Suppressor macrophage (primary cell): ENCODE results near the gene SYT13.

Experiments
- DNase-seq, 4 experiments: peaks; one replicate each; pipeline ENCODE4 v3.0.0-alpha.2; 2020 to 2022
- total RNA-seq, 17 experiments: gene quantifications; one replicate each; lab custom pipeline; 2026; ENCODE audit warnings: mixed read lengths in 6 of 17, inconsistent platforms in 3 of 17; lab: John Stamatoyannopoulos, UW

The SYT13 gene, protein sequence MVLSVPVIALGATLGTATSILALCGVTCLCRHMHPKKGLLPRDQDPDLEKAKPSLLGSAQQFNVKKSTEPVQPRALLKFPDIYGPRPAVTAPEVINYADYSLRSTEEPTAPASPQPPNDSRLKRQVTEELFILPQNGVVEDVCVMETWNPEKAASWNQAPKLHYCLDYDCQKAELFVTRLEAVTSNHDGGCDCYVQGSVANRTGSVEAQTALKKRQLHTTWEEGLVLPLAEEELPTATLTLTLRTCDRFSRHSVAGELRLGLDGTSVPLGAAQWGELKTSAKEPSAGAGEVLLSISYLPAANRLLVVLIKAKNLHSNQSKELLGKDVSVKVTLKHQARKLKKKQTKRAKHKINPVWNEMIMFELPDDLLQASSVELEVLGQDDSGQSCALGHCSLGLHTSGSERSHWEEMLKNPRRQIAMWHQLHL
- total RNA-seq: 0 to 2.9 (median 0) reads per million in 17 experiments

DNA sequence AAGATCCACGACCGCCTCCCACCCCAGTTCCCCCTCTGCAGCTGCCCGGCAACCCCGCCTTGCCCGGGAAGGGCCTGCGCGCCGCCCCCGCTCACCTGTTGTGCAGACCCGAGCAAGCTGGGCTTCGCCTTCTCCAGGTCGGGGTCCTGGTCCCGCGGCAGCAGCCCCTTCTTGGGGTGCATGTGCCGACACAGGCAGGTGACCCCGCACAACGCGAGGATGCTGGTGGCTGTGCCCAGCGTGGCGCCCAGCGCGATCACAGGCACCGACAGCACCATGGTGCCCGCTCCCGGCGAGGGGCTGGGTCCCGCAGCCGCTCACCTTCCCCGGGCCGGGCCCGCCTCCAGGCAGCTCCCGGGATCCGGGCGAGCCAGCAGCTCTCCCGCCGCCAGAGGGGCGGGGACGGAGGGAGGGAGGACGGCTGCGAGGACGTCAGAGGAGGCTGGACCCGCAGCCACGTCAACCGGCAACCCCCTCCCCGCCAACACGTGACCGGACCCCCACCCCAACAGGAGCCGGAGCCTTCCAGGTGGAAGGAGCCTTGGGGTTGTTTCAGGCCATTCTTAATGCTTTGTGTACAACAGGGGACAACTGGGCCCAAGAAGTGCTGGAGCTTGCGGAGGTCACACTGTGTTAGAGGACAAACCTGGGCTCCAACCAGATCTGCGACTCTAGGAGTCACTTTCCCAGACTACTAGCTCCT is at the start of gene SYT13:
Gene SYT13, minus strand, starts transcription at position 412 of the 703 bp plus-strand sequence. Its CDS starts 134 bp downstream, at position 278.
- DNase-seq: no peak

DNA sequence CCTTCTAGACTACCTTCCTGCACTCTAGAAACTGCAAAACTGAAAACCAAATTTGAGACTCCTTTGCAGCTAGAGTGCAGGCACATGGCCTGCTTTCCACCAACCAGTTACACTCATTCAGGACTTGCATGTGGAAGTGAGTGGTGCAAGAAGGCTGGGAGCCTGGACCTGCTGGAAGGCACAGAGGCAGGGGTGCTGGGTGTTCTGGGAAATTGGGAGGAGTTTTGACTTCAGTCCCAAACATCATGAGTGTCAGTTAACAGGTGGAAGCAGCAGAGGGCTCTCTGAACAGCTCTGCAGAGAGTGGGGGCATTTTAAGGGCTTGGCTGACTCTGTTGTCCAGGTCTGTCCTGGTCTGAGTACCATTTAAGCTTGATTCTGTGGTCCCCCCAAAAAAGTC is 49.3 kb upstream of the SYT13 start:
- no peak for DNase-seq

DNA sequence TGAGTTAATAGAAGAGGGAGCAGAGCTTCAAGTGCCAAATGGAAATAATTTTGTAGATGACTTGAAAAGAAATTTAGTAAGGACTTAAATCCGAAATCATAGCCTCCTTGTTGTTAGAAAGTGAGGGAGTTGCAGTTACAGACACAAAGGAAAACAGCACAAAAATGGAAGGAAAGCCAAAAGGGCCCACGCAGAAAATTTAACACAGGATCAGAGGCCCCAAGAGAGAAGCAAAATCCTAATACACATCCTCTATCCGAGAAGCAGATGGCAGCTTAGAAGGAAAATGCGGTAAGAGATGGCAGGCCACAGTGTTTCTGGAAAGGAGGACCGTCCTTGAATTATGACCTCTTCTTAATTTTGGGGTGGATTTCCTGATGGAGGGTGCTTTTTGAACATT is 48.7 kb upstream of the SYT13 start:
- DNase-seq: no peak

DNA sequence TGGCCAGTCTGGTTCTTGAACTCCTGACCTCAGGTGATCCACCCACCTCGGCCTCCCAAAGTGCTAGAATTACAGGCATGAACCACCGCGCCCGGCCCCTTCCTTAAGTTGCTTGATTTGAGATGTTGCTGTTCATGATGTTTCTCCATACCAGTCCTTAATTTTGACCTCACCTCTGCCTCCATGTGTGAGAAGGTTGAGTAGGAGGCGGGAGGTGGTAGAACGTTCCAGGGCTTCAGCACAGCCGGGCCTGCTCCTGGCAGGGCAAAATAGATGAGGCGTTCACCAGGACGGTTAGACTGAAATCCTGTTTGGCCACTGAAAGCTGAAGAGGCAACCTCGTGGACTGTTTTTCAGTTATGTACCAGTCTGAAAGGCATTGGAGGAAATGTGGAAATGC is 48.3 kb upstream of the SYT13 start:
- DNase-seq: no peak

DNA sequence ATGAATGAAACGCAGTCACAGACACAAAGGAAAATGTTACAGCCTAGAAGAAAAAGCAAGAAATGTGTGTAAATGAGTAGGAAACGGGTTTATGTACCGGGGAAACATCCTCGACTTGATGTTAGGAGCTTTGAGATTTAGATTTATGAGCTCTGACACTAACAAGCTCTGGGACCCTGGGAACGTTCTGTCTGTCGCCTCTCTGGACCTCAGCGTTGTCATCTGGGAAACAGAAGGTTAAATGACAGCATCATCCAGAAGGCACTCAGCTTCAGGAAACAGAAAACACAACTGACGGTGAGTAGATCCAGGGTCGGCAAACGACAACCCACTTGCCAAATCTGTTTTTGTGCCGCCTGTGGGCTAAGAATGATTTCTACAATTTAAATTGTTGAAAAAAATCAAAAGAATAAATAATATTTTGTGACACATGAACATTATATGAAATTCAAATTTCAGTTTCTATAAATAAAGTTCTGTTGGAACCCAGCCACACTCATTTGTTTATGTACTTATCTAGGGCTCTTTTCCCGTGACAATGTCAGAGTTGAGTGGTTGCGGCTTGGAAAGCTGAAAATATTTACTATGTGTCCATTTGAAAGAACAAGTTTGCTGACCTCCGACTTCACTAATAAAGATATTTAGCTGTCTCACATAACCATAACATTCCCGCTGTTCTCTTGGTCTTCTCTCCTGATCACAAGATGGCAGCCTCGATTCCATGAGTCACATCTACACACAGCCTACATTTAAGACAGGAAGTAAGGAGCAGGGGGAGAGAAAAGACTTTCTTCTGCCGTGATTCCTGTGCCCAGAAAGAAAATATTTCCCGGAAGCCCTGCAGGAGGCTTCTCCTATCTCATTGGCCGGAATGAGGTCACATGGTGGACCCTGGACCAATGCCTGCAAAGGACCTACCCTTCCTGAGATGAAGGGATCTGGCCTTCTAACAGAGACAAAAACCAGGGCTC is 47.1 kb upstream of the SYT13 start:
- peak in 2 of 4 experiments; percentile 2 to 5 for DNase-seq

DNA sequence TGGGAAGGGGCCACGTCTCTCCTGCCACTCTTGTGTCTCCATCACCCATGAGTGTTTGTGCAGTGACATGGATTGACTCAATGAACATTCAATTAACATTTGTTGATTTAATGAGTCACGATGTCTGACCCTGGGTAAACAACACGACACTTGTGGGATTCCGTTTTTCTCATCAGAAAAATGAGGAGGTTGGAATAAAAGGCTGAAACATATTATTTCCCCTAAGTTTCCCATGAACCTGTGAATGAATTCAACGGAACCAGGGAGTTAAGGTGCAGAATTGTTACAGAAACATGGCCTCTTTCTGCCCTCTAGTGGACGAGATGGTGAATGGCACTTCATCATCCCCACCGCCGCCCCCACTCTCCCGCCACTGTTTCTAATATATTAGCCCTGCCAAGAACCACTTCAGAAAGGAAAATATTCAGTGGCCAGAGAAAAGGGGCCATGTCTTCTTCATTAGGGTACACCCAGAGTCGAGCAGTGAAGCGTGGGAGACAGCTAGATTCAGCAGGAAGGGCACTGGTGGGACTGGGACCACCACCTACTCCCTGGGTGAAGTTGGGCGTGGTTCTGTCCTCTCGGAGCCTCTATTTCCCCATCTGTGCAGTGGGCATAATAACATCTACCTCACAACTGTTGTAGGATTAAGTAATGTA is 46.3 kb upstream of the SYT13 start:
- peak; percentile 34 to 61 (median 40) for DNase-seq

DNA sequence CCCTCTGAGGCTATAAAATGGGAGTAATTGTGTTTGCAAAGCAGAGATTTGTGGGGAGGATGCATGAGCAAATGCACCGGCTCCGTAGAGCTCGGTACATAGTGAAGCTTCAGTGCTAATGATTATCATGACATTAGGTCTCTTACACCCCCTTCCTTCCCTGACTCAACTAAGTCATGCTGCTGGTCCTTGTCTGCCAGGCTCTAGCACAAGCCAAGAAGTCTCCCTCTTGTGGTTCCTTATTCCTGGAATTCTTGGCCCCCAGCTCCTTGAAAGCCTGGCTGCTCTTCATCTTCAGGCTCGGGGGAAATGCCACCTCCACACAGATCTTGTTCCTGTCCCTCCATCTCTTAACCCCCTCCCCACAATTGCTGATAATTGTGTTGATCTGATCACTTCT is 45.7 kb upstream of the SYT13 start:
- DNase-seq: no peak

DNA sequence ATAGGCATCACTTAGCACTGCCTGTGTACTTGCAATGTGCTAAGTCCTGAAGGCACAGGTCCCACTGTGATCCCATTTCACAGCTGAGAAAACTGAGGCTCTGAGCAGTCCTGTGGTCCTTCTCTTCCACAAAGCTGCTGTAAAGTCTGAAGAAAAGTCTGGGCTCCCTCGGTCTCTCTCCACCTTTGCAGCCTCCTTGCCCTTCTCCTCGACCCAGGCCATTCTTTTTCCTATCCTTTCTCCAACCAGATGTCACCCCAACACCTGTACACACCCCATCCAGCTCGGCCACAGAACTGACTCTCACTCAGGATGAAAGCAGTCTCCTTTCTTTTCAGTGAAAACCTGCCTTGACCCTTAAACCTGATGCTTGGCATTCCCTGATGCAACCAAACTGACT is 42.6 kb upstream of the SYT13 start:
- DNase-seq: no peak

DNA sequence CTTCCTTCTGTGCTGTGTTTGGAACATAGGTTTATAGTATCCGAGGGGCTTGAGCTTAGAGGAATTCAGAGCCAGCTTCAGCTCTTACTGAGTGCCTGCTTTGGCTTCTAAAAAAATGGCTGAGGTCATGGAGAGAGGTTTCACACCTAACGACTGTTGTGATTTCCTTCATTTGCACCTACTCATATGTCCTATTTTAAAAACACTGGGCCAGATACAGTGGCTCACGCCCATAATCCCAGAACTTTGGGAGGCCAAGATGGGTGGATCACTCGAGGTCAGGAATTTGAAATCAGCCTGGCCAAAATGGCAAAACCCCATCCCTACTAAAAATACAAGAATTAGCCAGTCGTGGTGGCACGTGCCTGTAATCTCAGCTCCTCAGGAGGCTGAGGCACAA is 38.3 kb upstream of the SYT13 start:
- DNase-seq: no peak

DNA sequence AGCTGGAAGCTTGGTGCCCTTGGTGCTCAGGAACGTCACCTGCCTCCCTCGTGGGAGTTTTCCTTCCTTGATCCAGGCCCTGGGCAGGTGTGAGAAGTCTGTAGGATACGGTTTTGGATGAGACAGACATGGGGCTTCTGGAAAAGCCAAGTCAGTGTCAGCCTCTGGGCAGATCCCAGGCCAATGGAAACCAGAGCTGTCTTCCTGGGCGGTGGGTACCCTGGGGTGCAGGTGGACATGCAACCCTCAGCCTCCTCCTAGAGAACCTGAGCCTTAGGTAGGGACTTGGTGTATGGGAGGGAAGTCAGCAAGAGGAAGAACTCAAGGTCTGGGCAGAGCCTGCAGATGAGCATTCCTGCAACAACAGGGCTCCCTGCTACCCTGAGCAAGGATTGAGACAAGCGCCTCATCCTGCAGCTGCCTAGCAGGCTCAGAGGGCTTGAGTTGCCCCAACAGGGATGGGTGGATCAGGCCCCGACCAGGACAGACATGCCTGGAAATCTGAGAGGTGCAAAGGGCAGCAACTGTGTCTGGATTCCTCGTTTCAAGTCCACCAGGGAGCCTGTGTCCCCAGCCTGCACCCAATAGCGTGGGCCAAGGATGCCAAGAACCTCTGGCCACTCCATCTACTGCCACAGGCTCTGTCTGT is 37.6 kb upstream of the SYT13 start:
- DNase-seq: no peak

DNA sequence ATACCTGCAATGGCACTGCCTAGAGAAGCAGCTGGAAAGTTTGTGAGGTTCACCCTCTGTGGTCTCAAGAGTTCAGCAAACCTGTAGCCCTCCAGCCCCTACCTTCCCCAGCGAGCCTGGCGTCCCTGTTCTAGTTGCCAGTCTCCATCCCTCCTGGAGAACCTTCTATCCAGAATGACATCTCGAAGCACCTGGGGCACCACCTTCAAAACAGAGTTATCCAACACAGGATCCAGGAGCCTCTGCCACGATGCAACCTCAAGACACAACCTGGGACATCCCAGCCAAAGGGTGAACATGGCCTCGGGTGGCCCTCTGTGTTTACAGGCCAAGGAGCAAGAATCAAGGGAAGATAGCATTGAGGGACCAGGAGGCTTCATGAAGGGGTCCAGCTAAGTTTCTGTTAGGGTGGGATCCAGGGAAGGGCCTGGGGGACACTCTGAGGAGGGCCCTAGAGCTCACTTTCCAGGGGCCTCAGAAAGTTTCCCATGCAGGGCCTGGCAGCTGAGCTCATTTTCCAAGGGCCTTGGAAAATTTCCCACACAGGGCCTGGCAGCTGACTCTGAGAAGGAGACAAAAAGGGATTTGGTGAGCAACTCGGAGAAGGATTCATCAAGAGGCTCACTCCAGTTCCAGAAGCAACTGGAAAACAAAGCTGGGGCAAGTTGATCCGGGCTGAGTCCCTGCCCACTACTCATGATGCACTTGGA is 36.9 kb upstream of the SYT13 start:
- no peak for DNase-seq

DNA sequence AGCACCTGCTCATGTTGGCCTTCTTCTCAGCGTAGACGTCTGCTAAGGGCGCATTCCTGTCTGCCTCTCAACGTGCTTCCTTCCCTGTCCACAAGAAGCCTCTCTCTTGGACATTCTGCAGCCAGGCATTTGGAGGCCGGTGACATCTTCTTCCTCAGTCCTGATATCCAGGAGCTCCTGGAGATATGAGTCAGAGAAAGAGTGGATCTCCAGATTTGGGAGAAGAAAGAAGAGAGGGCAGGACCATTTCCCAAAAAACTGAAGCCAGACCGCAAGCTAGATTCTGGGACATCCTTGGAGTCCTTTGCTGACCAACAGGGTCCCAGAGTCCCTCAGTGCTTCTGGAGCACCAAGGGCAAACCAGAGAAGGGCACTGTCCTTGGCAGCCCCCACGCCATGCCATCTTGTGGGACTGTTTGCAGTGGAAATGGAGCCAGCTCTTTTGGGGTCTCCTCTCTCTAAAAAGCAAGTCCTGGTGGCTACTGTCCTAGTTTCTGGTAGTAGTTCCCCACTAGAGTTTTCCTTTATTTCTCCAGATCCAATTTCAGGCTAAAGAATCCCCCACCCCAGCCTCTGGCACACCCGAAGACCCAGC is 36.1 kb upstream of the SYT13 start:
- DNase-seq: no peak

DNA sequence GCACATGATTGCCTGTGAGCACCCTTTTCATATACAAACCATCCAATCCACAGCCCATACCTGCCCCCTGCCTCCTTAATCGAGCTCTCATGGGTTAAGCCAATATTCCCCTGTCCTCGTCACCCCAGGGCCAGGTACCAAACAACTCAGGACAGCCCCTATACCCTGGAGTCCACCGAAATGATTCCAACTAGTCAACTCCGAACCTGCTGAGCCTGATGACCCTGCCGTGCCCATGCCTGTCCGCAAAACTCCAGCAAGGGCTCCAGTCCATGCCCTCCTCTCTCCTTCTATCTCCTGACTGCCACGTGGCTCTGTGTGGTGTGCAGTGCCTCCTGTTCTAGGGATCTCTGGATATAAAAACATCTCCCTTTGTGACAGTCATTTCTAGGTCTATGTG is 35.5 kb upstream of the SYT13 start:
- DNase-seq: no peak

DNA sequence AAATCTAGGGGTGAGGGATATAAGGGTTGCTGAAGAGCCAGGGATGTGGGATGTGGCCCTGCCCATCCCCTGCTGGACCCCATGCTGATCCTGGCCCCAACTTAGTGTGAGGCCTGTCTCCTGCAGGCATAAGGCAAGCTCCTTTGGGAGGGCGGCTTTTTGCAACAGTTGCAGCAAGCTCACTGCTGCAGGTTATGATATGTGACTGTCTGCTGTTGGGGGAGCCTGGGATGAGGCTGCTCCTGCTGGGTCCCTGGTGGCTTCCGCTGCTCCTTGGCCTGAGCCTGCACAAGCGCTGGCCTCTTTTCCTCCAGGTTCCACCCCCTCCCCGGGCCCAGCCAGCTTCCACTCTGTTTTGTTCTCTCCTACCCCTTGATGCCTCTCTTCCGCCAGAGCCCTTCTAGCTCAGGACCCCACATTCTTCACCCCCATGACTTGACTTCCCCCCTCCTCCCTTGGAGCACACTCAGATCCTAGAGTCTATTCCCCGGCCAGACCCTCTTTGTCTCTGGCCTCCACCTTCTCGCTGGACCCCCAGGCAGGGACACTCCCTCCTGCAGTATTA is 35.0 kb upstream of the SYT13 start:
- DNase-seq: no peak

DNA sequence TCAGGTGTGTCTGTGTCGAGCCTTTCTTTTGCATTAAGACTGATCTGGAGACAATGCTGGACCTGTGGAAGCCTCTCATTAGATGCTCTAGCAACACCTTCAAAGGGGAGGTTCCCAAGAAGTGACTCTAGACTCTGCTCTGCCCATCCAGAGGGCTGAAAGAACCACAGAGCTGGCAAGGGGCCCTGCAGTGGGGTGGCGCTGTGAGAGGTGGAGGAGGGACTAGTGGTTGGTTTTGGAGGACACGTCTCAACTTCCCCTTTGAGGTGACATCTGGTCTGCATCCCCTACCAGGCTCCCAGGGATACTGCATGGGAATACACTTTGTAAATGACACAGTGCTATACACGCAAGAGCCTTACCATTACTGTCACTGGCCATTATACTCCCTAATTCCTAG is 34.2 kb upstream of the SYT13 start:
- DNase-seq: peak in 2 of 4 experiments; percentile 2 to 6

DNA sequence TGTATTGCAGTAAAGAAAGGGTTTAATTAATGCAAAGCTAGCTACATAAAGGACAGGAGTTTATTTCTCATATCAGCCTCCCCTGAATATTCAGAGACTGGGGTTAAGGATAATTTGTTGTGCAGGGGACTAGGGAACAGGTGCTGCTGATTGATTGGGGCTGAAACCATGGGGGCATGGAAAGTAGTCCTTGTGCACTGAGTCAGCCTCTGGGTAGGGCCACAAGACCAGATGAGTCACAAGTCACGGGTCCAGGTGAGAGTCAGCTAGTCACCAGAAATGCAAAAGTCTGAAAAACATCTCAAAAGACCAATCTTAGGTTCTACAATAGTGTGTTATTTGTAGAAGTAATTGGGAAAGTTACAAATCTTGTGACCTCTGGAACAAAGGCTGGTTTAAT is 32.9 kb upstream of the SYT13 start:
- no peak for DNase-seq

DNA sequence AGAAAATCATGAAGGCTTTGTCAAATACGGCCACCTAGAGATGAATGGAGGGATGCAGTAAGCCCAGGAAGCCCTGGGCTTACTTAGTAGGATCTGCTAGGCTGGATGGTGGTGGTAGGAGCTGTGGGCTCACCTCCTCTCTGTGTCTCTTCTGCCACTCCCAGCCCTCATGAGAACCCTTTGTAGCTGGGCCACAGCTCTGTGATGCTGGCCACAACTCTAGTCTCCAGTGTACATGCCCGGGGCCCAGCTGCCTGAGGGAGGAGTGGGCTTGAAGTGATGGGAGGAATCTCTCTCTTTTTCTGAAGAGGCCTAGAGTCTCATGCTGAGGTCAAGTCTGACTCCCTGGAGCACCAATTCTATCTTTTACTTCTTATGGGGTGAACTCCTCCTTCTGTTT is 32.4 kb upstream of the SYT13 start:
- DNase-seq: no peak

DNA sequence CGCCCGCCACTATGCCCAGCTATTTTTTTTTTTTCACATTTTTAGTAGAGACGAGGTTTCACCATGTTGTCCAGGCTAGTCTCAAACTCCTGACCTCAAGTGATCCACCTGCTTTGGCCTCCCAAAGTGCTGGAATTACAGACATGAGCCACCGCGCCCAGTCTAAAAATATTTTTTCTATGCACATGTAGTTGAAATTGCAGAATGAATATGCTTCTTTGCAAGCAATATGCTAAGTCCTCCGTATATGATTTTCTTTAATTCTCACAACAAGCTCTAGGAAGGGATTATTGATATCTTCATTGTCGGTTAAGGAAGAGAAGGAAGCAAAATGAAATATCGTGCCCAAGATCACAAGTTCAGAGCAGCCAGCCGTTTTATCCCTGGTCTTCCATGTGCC is 30.1 kb upstream of the SYT13 start:
- no peak for DNase-seq

DNA sequence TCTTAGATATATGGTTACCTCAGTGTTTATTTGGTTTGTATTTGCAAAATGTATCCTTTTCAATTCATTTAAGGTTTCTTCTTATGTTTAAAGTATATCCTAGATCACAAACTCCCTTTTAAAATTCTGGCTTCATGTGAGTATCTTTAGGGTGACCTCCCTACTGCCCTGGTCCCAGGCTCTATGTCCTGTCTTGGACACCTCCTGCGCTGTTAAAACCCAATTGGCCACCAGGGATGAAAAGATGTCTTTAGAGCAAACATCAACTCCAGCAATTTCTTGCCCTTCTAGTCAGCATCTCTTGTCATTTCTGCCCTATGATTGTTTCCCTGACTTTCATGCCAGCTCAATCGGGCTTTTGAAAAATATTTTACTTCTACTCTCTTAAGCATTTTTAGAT is 28.8 kb upstream of the SYT13 start:
- no peak for DNase-seq

DNA sequence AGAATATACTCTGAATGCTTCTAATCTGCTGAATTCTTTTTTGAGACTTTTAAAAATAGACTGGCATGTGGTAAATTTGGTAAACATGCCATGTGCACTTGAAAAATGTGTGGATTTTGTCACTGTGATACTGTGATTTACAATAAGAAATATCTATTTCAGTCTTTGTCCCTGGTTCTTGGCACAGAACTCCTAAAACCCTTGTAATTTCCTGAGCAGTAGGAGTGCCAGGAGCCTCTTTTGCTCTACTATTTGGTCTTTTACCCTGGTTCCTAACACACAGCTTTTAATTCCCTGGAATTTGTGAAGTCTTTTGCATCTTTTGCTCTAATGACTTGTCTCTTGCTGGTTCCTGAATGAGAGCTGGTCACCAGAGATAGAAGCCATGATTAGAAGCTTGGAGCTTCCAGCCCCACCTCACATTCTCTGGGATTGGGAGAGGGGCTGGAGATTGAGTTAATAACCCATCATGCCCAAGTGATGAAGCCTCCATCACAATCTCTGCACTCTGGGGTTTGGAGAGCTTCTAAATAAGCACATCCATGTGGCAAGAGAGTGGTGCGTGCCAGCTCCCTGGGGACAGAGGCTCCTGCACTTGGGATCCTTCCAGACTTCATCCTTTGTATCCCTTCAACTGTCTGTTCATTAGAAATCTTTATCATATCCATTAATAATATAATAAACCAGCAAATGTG is 27.2 kb upstream of the SYT13 start:
- no peak for DNase-seq
